Tibial artery (tissue), 4 donors: ENCODE results near the gene GCGR.

Source experiments
- DNase-seq, 2 donors: peaks; one replicate each; pipeline ENCODE4 v3.0.0-alpha.2; 2019
- H3K27ac ChIP-seq, 2 donors: fragments of 200-600 bp; sonication (generic) in 1 of 2; 1 replicate in 1 of 2; 2 replicates in 1 of 2; pipeline ENCODE4 v1.5.1; 2018 to 2019; ENCODE audit warnings: mild to moderate bottlenecking in 1 of 2
- H3K27me3 ChIP-seq, 2 donors: fragments of 200-600 bp; sonication (generic) in 1 of 2; one replicate each; pipeline versions ENCODE4 v1.5.1 to v1.6.0; 2016 to 2019
- H3K36me3 ChIP-seq, 3 donors: fragments of 200-600 bp; sonication (generic) in 2 of 3; one replicate each; pipeline ENCODE4 v1.5.1; 2016 to 2019; ENCODE audit warnings: mild to moderate bottlenecking in 2 of 3
- H3K4me1 ChIP-seq, 4 donors: fragments of 200-600 bp; sonication (generic) in 2 of 4; 1 replicate in 3 of 4; 2 replicates in 1 of 4; pipeline ENCODE4 v1.5.1; 2016 to 2019
- H3K4me3 ChIP-seq, 2 donors: fragments of 200-600 bp; sonication (generic) in 1 of 2; 1 replicate in 1 of 2; 2 replicates in 1 of 2; pipeline ENCODE4 v1.5.1; 2018 to 2019; ENCODE audit warnings: mild to moderate bottlenecking in 2 of 2
- H3K9me3 ChIP-seq, 3 donors: fragments of 200-600 bp; sonication (generic) in 1 of 3; one replicate each; pipeline ENCODE4 v1.5.1; 2016 to 2019
- CTCF ChIP-seq, 2 experiments: fragments of 200-600 bp in 1 of 2; fragments of 450-650 bp in 1 of 2; IDR thresholded peaks; one replicate each; pipeline ENCODE4 v1.5.1; 2017 to 2019; ENCODE audit warnings: antibody characterized with exemption in 2 of 2, mild to moderate bottlenecking in 1 of 2, moderate library complexity in 1 of 2
- intact Hi-C: fragments of 100-400 bp; cut with DNase I; formaldehyde crosslinking; loops from one replicate; pipeline ENCODE4 v1.15.0; 2023; ENCODE audit warnings: low total_unique reads

Gene GCGR

DNA sequence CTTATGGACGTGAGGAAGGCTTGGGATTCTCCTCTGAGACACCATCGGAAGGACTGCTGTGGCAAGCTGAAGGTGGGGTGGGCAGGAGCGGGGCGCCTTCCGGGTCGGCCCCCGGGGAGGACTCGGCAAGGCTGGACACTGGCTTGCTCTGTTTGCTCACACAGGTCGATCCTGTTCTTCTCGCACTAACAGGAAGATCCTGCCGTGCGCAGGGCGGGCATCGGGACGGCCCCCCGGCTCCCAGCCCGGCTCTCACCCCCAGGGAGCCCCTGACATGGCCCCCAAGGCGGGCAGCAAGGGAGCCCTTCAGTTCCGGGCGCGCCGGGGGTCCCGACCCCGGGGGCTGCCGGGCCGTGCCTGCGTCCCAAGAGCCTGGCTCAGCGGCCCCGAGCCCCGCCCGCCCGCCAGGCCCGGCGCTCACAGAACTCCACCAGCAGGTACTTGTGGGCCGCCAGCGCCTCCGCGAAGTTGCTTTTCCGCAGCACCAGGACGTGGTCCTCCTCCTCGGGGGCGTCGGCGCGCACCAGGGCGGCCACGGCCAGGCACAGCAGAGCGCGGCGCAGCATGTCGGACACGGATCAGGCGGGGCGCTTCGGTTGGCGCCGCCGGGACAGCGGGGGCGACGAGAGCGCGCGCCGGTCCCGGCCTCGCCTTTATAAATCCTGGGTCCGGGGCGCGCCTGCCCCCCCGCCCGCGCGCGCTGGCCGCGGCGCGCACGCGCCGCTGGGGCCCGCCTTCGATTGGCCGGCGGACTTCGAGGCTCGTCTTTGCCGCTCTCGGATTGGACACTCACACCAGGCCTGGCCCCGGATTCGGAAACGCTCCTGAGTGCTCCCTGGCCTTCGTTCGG, 56.2 kb downstream of the GCGR start, which contains the start of gene P4HB:
P4HB (minus strand) TSS at position 630 of the 850 bp plus-strand sequence; CDS start at position 566, 64 bp downstream.
- H3K36me3 ChIP-seq = peaks cover 13 to 56% (median 16%) of the 10 kb centered on the region in 3 donors

GRCh38 chr17:81860756-81861568, 57.0 kb downstream of the GCGR start:
- H3K4me3 ChIP-seq = peak overlapping the region; percentile 64 to 75
- H3K9me3 ChIP-seq = no peaks in the 10 kb centered on the region
- H3K27ac ChIP-seq = peak overlapping the region; percentile 94 to 97
- intact Hi-C loops = no loop called here
- no peaks in the 10 kb centered on the region for H3K27me3 ChIP-seq
- peak; percentile 98 to 100 for DNase-seq
- TF ChIP-seq CTCF (IDR thresholded peaks at IDR 0.05) = peak; percentile 19 to 71
- peaks cover 0 to 62% (median 36%) of the 10 kb centered on the region in 4 donors for H3K4me1 ChIP-seq
- H3K36me3 ChIP-seq = peaks cover 8 to 56% (median 11%) of the 10 kb centered on the region in 3 donors

More for the DNA sequence above, 56.2 kb downstream of the GCGR start, which contains the start of gene P4HB:
- Histone ChIP-seq H3K9me3 (no peaks in the 10 kb centered on the region), H3K27ac (peak within 1 kb of the TSS; percentile 94 to 97), H3K4me1 (peaks cover 0 to 59% (median 36%) of the 10 kb centered on the region in 4 donors), H3K27me3 (no peaks in the 10 kb centered on the region), H3K4me3 (peak within 1 kb of the TSS; percentile 88 to 96)
- peak in 1 of 2 donors; percentile 54 for DNase-seq
- no peak for TF ChIP-seq CTCF (IDR thresholded peaks at IDR 0.05)
- intact Hi-C loops = loop anchor here (5.0 kb wide), 1 partner anchor 1047 kb away; no protein-coding TSS in a partner anchor

- no peaks in the 10 kb centered on the region for H3K27me3 ChIP-seq
- peaks cover 0 to 60% (median 34%) of the 10 kb centered on the region in 4 donors for H3K4me1 ChIP-seq
- DNase-seq = no peak
- peak overlapping the region in 1 of 2 donors; percentile 14 for H3K27ac ChIP-seq
- no peak for TF ChIP-seq CTCF (IDR thresholded peaks at IDR 0.05)
- no peak overlapping the region for H3K4me3 ChIP-seq
- H3K9me3 ChIP-seq = no peaks in the 10 kb centered on the region
- H3K36me3 ChIP-seq = peaks cover 2 to 56% (median 15%) of the 10 kb centered on the region in 3 donors
- intact Hi-C loops = no loop called here
These were observed 59.2 kb downstream of the GCGR start for GRCh38 chr17:81863123-81863675.
